ENCODE measurements around the gene CENPX.

DNA sequence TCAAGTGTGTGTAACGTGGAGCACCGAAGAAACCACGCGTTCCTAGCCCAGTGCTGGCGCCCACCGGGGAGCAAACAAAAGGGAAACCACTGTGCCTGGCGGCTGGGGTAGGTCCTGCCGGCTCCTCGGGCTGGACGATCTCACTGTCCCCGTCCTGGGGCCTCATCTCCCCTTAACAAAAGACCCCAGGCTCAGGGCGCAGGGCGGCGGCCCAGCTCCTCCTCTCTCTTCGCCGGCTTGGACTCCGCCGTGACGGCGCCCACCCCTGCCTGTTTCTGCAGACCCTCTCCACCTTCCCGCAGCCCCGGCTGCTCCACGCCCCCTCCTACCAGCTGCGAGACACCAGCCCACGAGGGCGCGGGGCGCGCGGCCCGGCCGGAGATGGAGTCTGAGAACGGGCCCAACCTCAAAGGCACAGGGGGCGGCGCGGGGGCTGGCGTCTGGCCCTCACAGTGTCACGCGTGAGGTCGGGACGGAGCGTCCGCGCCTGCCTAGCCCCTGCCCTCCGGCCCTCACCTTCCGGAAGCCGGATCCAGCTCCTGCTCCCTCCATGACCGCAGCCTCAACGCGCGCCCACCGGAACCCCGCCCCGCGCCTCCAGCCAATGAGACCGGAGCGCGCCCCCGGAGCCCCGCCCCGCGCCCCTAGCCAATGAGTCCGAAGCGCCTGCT, at the start of gene CENPX:
- TF ChIP-seq POLR2A (IDR thresholded peaks at IDR 0.05) (peak; percentile 80), EP300 (IDR thresholded peaks at IDR 0.05; ENCODE audit: low read depth) (no peak), CTCF (IDR thresholded peaks at IDR 0.05) (no peak)

All from transverse colon (tissue), 3 donors.